Stomach (tissue), 4 donors: Measurements from ENCODE around the gene HIVEP1.

Experiments used
- CTCF ChIP-seq, 7 experiments: fragments of 450-650 bp in 4 of 7; fragments of 200-600 bp in 3 of 7; sonication (generic) in 3 of 7; IDR thresholded peaks; one replicate each; pipeline ENCODE4 v1.5.1; 2016 to 2019; ENCODE audit warnings: antibody characterized with exemption in 7 of 7, control low read depth in 2 of 7, mild to moderate bottlenecking in 1 of 7
- EP300 ChIP-seq: sonication (generic); formaldehyde crosslinking; IDR thresholded peaks from one replicate; pipeline ENCODE4 v1.6.1; 2017; ENCODE audit warnings: antibody characterized with exemption
- POLR2A ChIP-seq, 4 donors: fragments of 450-650 bp; IDR thresholded peaks; one replicate each; pipeline ENCODE4 v1.6.1; 2016; ENCODE audit warnings: antibody characterized with exemption in 4 of 4, control low read depth in 2 of 4, mild to moderate bottlenecking in 1 of 4, moderate library complexity in 1 of 4
- POLR2AphosphoS5 ChIP-seq, 3 donors: sonication (generic); formaldehyde crosslinking; IDR thresholded peaks; one replicate each; pipeline ENCODE4 v1.6.1; 2016; ENCODE audit warnings: antibody characterized with exemption in 3 of 3

- TF ChIP-seq CTCF (IDR thresholded peaks at IDR 0.05) (no peak), POLR2AphosphoS5 (IDR thresholded peaks at IDR 0.05) (no peak), POLR2A (IDR thresholded peaks at IDR 0.05) (no peak), EP300 (no peak)
Measured at GRCh38 chr6:12024699-12025434, 12.8 kb downstream of the HIVEP1 start.
